ENCODE measurements around the gene DAPK3.
"Not testable (repeated sequence)": the region's sequence is repeated elsewhere in the genome, so short reads cannot be mapped to it uniquely, and the experiment has no call there.

The DAPK3 gene

GRCh38 chr19:3977242-3978143, 6.6 kb upstream of the DAPK3 start:
- DNase-seq = no peak

GRCh38 chr19:3976495-3977241, 5.8 kb upstream of the DAPK3 start:
- no peak for DNase-seq

- DNase-seq = no peak
Observed at GRCh38 chr19:3975637-3976087, 4.8 kb upstream of the DAPK3 start.

GRCh38 chr19:3975144-3975543, 4.2 kb upstream of the DAPK3 start:
- DNase-seq = no peak

GRCh38 chr19:3970313-3970807, 539 bp downstream of the DAPK3 start:
- DNase-seq = no peak

- DNase-seq = no peak
Observed at GRCh38 chr19:3969435-3970312, 1.2 kb downstream of the DAPK3 start.

GRCh38 chr19:3968556-3969434, 2.1 kb downstream of the DAPK3 start:
- no peak for DNase-seq

- not testable (repeated sequence) for DNase-seq
Observed at GRCh38 chr19:3967983-3968382, 2.9 kb downstream of the DAPK3 start.

- no peak for DNase-seq
Observed at GRCh38 chr19:3966051-3967017, 4.6 kb downstream of the DAPK3 start.

GRCh38 chr19:3964256-3965194, 6.4 kb downstream of the DAPK3 start:
- no peak for DNase-seq

- no peak for DNase-seq
Observed at GRCh38 chr19:3963458-3964255, 7.2 kb downstream of the DAPK3 start.

- DNase-seq = no peak
Observed at GRCh38 chr19:3961007-3961406, 9.9 kb downstream of the DAPK3 start.

- DNase-seq = no peak
Observed at GRCh38 chr19:3959766-3960131, 11.2 kb downstream of the DAPK3 start.

GRCh38 chr19:3958836-3959765, 11.8 kb downstream of the DAPK3 start:
- DNase-seq = no peak

GRCh38 chr19:3955688-3956087, 15.2 kb downstream of the DAPK3 start:
- no peak for DNase-seq

- not testable (repeated sequence) for DNase-seq
Observed at GRCh38 chr19:3955276-3955675, 15.6 kb downstream of the DAPK3 start.

- DNase-seq = no peak
Observed at GRCh38 chr19:3954107-3954506, 16.8 kb downstream of the DAPK3 start.

All from cortex of kidney (tissue), 1 donor.